GM19324 (cell line): ENCODE measurements around the gene LRP1B.

ENCODE experiments used
- ATAC-seq: cut with Tn5 transposase; IDR thresholded peaks from one replicate; pipeline ENCODE4 v1.9.1; 2021; ENCODE audit warnings: mild to moderate bottlenecking, moderate library complexity; ENCODE audit not compliant: unreplicated experiment, low FRiP score

Gene LRP1B

GRCh38 chr2:141967503-141967902 lies 163.3 kb downstream of the LRP1B start:
- no peak for ATAC-seq

- no peak for ATAC-seq
These were observed 170.9 kb downstream of the LRP1B start for GRCh38 chr2:141959941-141960340.

- ATAC-seq, result no peak
These were observed 171.8 kb downstream of the LRP1B start for GRCh38 chr2:141959016-141959415.

GRCh38 chr2:141957827-141958450 lies 172.9 kb downstream of the LRP1B start:
- no peak for ATAC-seq

GRCh38 chr2:141957321-141957720 lies 173.5 kb downstream of the LRP1B start:
- no peak for ATAC-seq

GRCh38 chr2:141947396-141948114 lies 183.3 kb downstream of the LRP1B start:
- no peak for ATAC-seq

- ATAC-seq, result no peak
These were observed 184.8 kb downstream of the LRP1B start for GRCh38 chr2:141946016-141946415.

- no peak for ATAC-seq
These were observed 186.9 kb downstream of the LRP1B start for GRCh38 chr2:141943918-141944317.

GRCh38 chr2:141942006-141942789 lies 188.6 kb downstream of the LRP1B start:
- ATAC-seq, result no peak

- no peak for ATAC-seq
These were observed 189.6 kb downstream of the LRP1B start for GRCh38 chr2:141941210-141941714.

- no peak for ATAC-seq
These were observed 190.1 kb downstream of the LRP1B start for GRCh38 chr2:141940709-141941108.

- no peak for ATAC-seq
These were observed 197.6 kb downstream of the LRP1B start for GRCh38 chr2:141933226-141933625.

- ATAC-seq, result no peak
These were observed 198.6 kb downstream of the LRP1B start for GRCh38 chr2:141932261-141932660.

GRCh38 chr2:141931797-141932196 lies 199.0 kb downstream of the LRP1B start:
- ATAC-seq, result no peak

- ATAC-seq, result no peak
These were observed 200.0 kb downstream of the LRP1B start for GRCh38 chr2:141930803-141931202.

- no peak for ATAC-seq
These were observed 201.2 kb downstream of the LRP1B start for GRCh38 chr2:141929331-141930252.

- ATAC-seq, result no peak
These were observed 202.3 kb downstream of the LRP1B start for GRCh38 chr2:141928476-141928875.

GRCh38 chr2:141927536-141927935 lies 203.3 kb downstream of the LRP1B start:
- ATAC-seq, result no peak

- no peak for ATAC-seq
These were observed 205.3 kb downstream of the LRP1B start for GRCh38 chr2:141925511-141925910.

GRCh38 chr2:141923657-141924056 lies 207.2 kb downstream of the LRP1B start:
- ATAC-seq, result no peak
